NCI-H187 treated with DMSO at 0.1 percent for 48 hours (cell line): ENCODE data around the gene AGPAT1.

ENCODE experiments used
- DNase-seq: peaks from one replicate; lab custom pipeline; 2025; lab: John Stamatoyannopoulos, UW

The AGPAT1 gene

GRCh38 chr6:32168807-32169591 lies 6.9 kb downstream of the AGPAT1 start:
- DNase-seq = no peak

GRCh38 chr6:32168350-32168749 lies 7.5 kb downstream of the AGPAT1 start:
- no peak for DNase-seq

GRCh38 chr6:32167761-32168262 lies 8.1 kb downstream of the AGPAT1 start:
- DNase-seq = no peak

GRCh38 chr6:32167154-32167760 lies 8.6 kb downstream of the AGPAT1 start:
- no peak for DNase-seq

- DNase-seq = no peak
Measured at GRCh38 chr6:32166411-32167061, 9.3 kb downstream of the AGPAT1 start.

GRCh38 chr6:32164295-32164694 lies 11.6 kb downstream of the AGPAT1 start, which contains the start of gene EGFL8:
EGFL8 (plus strand) TSS chr6:32164595; CDS start chr6:32166166, 1,571 bp downstream.
- DNase-seq = no peak

- no peak for DNase-seq
Measured at GRCh38 chr6:32163559-32164258, 12.2 kb downstream of the AGPAT1 start.

GRCh38 chr6:32158052-32158451 lies 17.8 kb downstream of the AGPAT1 start:
- DNase-seq = no peak

- DNase-seq = no peak
Measured at GRCh38 chr6:32156891-32157290, 19.0 kb downstream of the AGPAT1 start.

GRCh38 chr6:32154514-32155161 lies 21.2 kb downstream of the AGPAT1 start:
- no peak for DNase-seq

GRCh38 chr6:32153564-32154513 lies 22.0 kb downstream of the AGPAT1 start, which contains the start of gene PPT2:
PPT2 (plus strand) TSS chr6:32154141; CDS start chr6:32154595, 454 bp downstream.
- DNase-seq = no peak

- DNase-seq = no peak
Measured at GRCh38 chr6:32152769-32153563, 22.9 kb downstream of the AGPAT1 start.

GRCh38 chr6:32151863-32152768 lies 23.8 kb downstream of the AGPAT1 start, which contains the start of gene PRRT1:
PRRT1 (minus strand) TSS chr6:32151939; CDS start chr6:32151827, 112 bp downstream.
- DNase-seq = no peak

- no peak for DNase-seq
Measured at GRCh38 chr6:32151181-32151862, 24.6 kb downstream of the AGPAT1 start.

GRCh38 chr6:32149932-32150870 lies 25.7 kb downstream of the AGPAT1 start:
- DNase-seq = no peak

GRCh38 chr6:32149092-32149755 lies 26.7 kb downstream of the AGPAT1 start:
- DNase-seq = no peak
